K562 (cell line): ENCODE data around the gene TTYH2. TPM values are rescaled to one million over a fixed set of nuclear protein-coding genes. Genes with fewer than 3 reads are reported as not detected.

Experiments used
- ATF1 ChIP-seq, 2 experiments: fragments of 450-650 bp in 1 of 2; IDR thresholded peaks; 2 replicates each; pipeline ENCODE4 v1.6.1; 2016; ENCODE audit warnings: missing compliant biosample characterization in 1 of 2, missing genetic modification characterization in 1 of 2
- BMI1 ChIP-seq: fragments of 150-350 bp; IDR thresholded peaks from 2 replicates; pipeline ENCODE4 v1.6.1; 2014; ENCODE audit warnings: low read length
- CHCHD3 ChIP-seq: fragments of 250-450 bp; sonication (Bioruptor Pico); IDR thresholded peaks from 2 replicates; pipeline ENCODE4 v2.1.2; 2022; ENCODE audit warnings: mild to moderate bottlenecking
- CTCF ChIP-seq, 3 experiments: IDR thresholded peaks in 2 of 3; conservative IDR thresholded peaks in 1 of 3; 2 replicates each; pipeline ENCODE4 v1.5.1; 2011 to 2012; ENCODE audit warnings: low read length in 3 of 3, mild to moderate bottlenecking in 3 of 3, control low read depth in 2 of 3, improper control_type of control experiment in 1 of 3, inconsistent platforms in 1 of 3, low read depth in 1 of 3, mixed read lengths in 1 of 3, moderate library complexity in 1 of 3; ENCODE audit not compliant: insufficient read depth in 2 of 3
- E2F6 ChIP-seq, 2 experiments: IDR thresholded peaks; 2 replicates each; pipeline ENCODE4 v1.6.1; 2011; ENCODE audit warnings: borderline replicate concordance in 1 of 2, control low read depth in 1 of 2, low read depth in 1 of 2, low read length in 1 of 2, mild to moderate bottlenecking in 1 of 2, mixed read lengths in 1 of 2, moderate library complexity in 1 of 2; ENCODE audit not compliant: insufficient read depth in 1 of 2, insufficient read length in 1 of 2, poor library complexity in 1 of 2, severe bottlenecking in 1 of 2; ENCODE audit errors: extremely low read depth in 1 of 2
- ELF2 ChIP-seq: fragments of 250-450 bp; sonication (Bioruptor Pico); IDR thresholded peaks from 2 replicates; pipeline ENCODE4 v1.5.0; 2021; ENCODE audit warnings: mild to moderate bottlenecking
- ID3 ChIP-seq, 2 experiments: fragments of 250-450 bp in 1 of 2; fragments of 450-650 bp in 1 of 2; sonication (Bioruptor Pico) in 1 of 2; IDR thresholded peaks; 2 replicates each; pipeline versions ENCODE4 v1.6.1 to v1.8.0; 2016 to 2021; ENCODE audit warnings: mild to moderate bottlenecking in 2 of 2, moderate library complexity in 2 of 2, missing compliant biosample characterization in 1 of 2, missing genetic modification characterization in 1 of 2
- KLF1 ChIP-seq: fragments of 450-650 bp; IDR thresholded peaks from 2 replicates; pipeline ENCODE4 v1.6.1; 2016; ENCODE audit warnings: missing genetic modification characterization, missing compliant biosample characterization
- KLF13 ChIP-seq: fragments of 450-650 bp; IDR thresholded peaks from 2 replicates; pipeline ENCODE4 v1.6.1; 2016; ENCODE audit warnings: missing genetic modification characterization, low read depth, mild to moderate bottlenecking, missing compliant biosample characterization, moderate library complexity, borderline replicate concordance
- NCOA4 ChIP-seq: fragments of 450-650 bp; IDR thresholded peaks from 2 replicates; pipeline ENCODE4 v1.6.1; 2018; ENCODE audit warnings: mild to moderate bottlenecking; ENCODE audit not compliant: partially characterized antibody
- NCOA6 ChIP-seq: fragments of 450-650 bp; IDR thresholded peaks from 2 replicates; pipeline ENCODE4 v1.6.1; 2017; ENCODE audit warnings: mild to moderate bottlenecking
- NFRKB ChIP-seq: fragments of 450-650 bp; IDR thresholded peaks from 2 replicates; pipeline ENCODE4 v1.6.1; 2016; ENCODE audit warnings: low read depth
- PCBP2 ChIP-seq: fragments of 200-400 bp; formaldehyde crosslinking; IDR thresholded peaks from 2 replicates; pipeline ENCODE4 v1.6.1; 2018; ENCODE audit warnings: low read length, low read depth, mild to moderate bottlenecking, moderate library complexity; ENCODE audit not compliant: poor library complexity, severe bottlenecking
- PHB2 ChIP-seq: fragments of 450-650 bp; IDR thresholded peaks from 2 replicates; pipeline ENCODE4 v1.6.1; 2017; ENCODE audit warnings: low read depth
- RBBP5 ChIP-seq: fragments of 200-600 bp; sonication (generic); IDR thresholded peaks from 2 replicates; pipeline ENCODE4 v1.6.1; 2012; ENCODE audit warnings: borderline replicate concordance, mild to moderate bottlenecking, low read length, control low read depth, inconsistent platforms; ENCODE audit not compliant: insufficient read depth, poor library complexity, severe bottlenecking
- TAF15 ChIP-seq: fragments of 200-400 bp; formaldehyde crosslinking; IDR thresholded peaks from 2 replicates; pipeline ENCODE4 v1.6.1; 2017; ENCODE audit warnings: mild to moderate bottlenecking, low read depth, low read length, moderate library complexity
- YBX1 ChIP-seq: fragments of 450-650 bp; IDR thresholded peaks from 2 replicates; pipeline ENCODE4 v1.7.1; 2016; ENCODE audit warnings: mild to moderate bottlenecking
- ZFPM2 ChIP-seq: fragments of 250-450 bp; sonication (Bioruptor Pico); IDR thresholded peaks from 2 replicates; pipeline ENCODE4 v1.5.1; 2022; ENCODE audit warnings: mild to moderate bottlenecking
- ZNF175 ChIP-seq: fragments of 200-800 bp; sonication (Bioruptor generic); IDR thresholded peaks from 2 replicates; pipeline ENCODE4 v1.6.1; 2016; ENCODE audit warnings: low read depth, mild to moderate bottlenecking, missing genetic modification characterization, missing compliant biosample characterization
- ZNF347 ChIP-seq: fragments of 450-650 bp; formaldehyde crosslinking; IDR thresholded peaks from 2 replicates; pipeline ENCODE4 v1.4.0; 2020; ENCODE audit warnings: low read depth, mild to moderate bottlenecking, moderate library complexity
- ZNF354B ChIP-seq: fragments of 250-450 bp; sonication (Bioruptor Pico); IDR thresholded peaks from 2 replicates; pipeline ENCODE4 v1.4.0; 2020
- ZNF449 ChIP-seq: fragments of 250-450 bp; sonication (Bioruptor Pico); IDR thresholded peaks from 2 replicates; pipeline ENCODE4 v1.8.0; 2022; ENCODE audit warnings: moderate library complexity, mild to moderate bottlenecking, inconsistent platforms
- ZNF79 ChIP-seq: fragments of 250-450 bp; sonication (Bioruptor Pico); IDR thresholded peaks from 2 replicates; pipeline ENCODE4 v1.4.0; 2020; ENCODE audit warnings: low read depth, mild to moderate bottlenecking, moderate library complexity
- polyA plus RNA-seq, 8 experiments: library from polyadenylated mRNA; depleted of rRNA in 4 of 8; stranded (reverse) in 5 of 8; unstranded in 3 of 8; fragments of >200 nt; fragmentation: Nextera tagmentation in 2 of 8; fragmentation: Illumina TruSeq in 1 of 8; extraction: Ambion mirVana in 2 of 8; extraction: Trizol in 1 of 8; gene quantifications; 2 replicates each; pipeline versions ENCODE4 v1.2.1 to v1.2.3, GENCODE V29; 2011 to 2014; ENCODE audit warnings: inconsistent platforms in 1 of 8, missing spikeins in 1 of 8
- total RNA-seq, 7 experiments: library from RNA; depleted of rRNA in 6 of 7; stranded (reverse); fragments of >200 nt in 6 of 7; fragmentation: Illumina TruSeq in 2 of 7; extraction: Trizol in 2 of 7; gene quantifications; 2 replicates each; pipeline versions ENCODE4 v1.2.1 to v1.2.3, GENCODE V29; 2011 to 2021; ENCODE audit warnings: low replicate concordance in 1 of 7

The TTYH2 gene
- total and polyA plus RNA-seq, 9 of the 15 experiments (the other 6 are each of a cell fraction or from before 2014, with no cell fraction given), result 0.03 to 2.0 (median 0.91) TPM

- TF ChIP-seq ID3 (CRISPR knock-in tag; IDR thresholded peaks at IDR 0.05) (no peak), ID3 (tag; IDR thresholded peaks at IDR 0.05) (0 out of 2 replicates have a peak, but pooled peaks have one; percentile 24), CHCHD3 (CRISPR knock-in tag) (peak; percentile 79; the same call in 1 of the 2 replicates), ZNF79 (no peak), CTCF (IDR thresholded peaks at IDR 0.05 in 2 of 3, conservative IDR thresholded peaks at IDR 0.05 in 1 of 3; ENCODE audit: insufficient read depth in 2 of 3, low read depth in 1 of 3, low read length in 3 of 3) (peak; percentile 88 to 98 (median 97)), ZFPM2 (CRISPR knock-in tag) (no peak), NCOA6 (no peak), ATF1 (CRISPR knock-in tag; IDR thresholded peaks at IDR 0.05) (no peak), ATF1 (tag; IDR thresholded peaks at IDR 0.05) (peak; percentile 68), TAF15 (no peak), KLF1 (tag) (no peak), NFRKB (peak; percentile 80; the same call in 1 of the 2 replicates), ZNF354B (no peak), NCOA4 (peak; percentile 19), E2F6 (IDR thresholded peaks at IDR 0.05; ENCODE audit: borderline replicate concordance in 1 of 2, extremely low read depth in 1 of 2, insufficient read depth in 1 of 2, insufficient read length in 1 of 2, low read depth in 1 of 2, low read length in 1 of 2, poor library complexity in 1 of 2, severe bottlenecking in 1 of 2) (peak; percentile 12 to 52), RBBP5 (peak; percentile 99), PCBP2 (no peak), ELF2 (CRISPR knock-in tag) (peak; percentile 86), YBX1 (no peak), PHB2 (0 out of 2 replicates have a peak, but pooled peaks have one; percentile 43), BMI1 (no peak), KLF13 (tag) (no peak), ZNF347 (CRISPR knock-in tag) (no peak), ZNF449 (CRISPR knock-in tag) (no peak), ZNF175 (no peak)
Observed at GRCh38 chr17:74203439-74204240, 9.7 kb upstream of the TTYH2 start, which contains the start of gene RPL38 (continued).
